Measurements from ENCODE around the gene THEMIS. TPM values are rescaled to one million over a fixed set of nuclear protein-coding genes. Genes with fewer than 3 reads are reported as not detected.

The THEMIS gene
- total RNA-seq, 2 donors from 2014 or later, result not detected

DNA sequence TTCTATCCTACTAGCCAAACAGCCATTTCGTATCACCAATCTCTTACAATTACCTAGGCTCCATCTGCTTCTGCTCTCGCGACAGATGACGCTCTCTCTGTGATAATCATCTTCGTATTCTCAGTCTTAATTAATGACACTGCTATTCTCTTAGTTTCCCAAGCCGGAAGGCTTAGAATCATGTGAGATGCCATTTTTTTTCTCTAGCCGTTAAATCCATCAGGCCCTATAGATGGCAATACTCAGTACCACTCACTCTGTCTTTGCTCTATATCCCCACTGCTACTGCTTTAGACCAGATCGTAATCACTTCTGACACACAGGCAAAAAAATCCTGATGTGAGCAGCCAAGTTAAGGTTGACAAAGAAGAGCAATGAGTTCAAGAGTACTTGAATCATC lies 2.1 kb upstream of the THEMIS start:
- H3K27me3 Mint-ChIP-seq (ENCODE audit: insufficient read depth), result no peaks in the 10 kb centered on the region
- DNase-seq, result no peak
- no peak overlapping the region for H3K9ac ChIP-seq (ENCODE audit: extremely low read depth, low read length, poor library complexity, severe bottlenecking)
- H3K4me1 Mint-ChIP-seq, result no peaks in the 10 kb centered on the region
- WGBS, 2 experiments (ENCODE audit: insufficient coverage in 1 of 2, insufficient read length in 1 of 2), result 94 to 96% methylated on average over 7 to 8 of the region's 8 CpGs
- H3K9me3 Mint-ChIP-seq, result no peaks in the 10 kb centered on the region
- no peaks in the 10 kb centered on the region for H3K4me1 ChIP-seq (ENCODE audit: control insufficient read depth, insufficient read depth, low read length)
- H3K9me3 ChIP-seq (ENCODE audit: control insufficient read depth, low read length), result no peaks in the 10 kb centered on the region
- no peak overlapping the region for H3K4me3 Mint-ChIP-seq
- no peak overlapping the region for H3K4me3 ChIP-seq (ENCODE audit: low read length)
- H3K36me3 Mint-ChIP-seq (ENCODE audit: low read depth), result no peaks in the 10 kb centered on the region
- H3K27ac Mint-ChIP-seq, result no peak overlapping the region
- TF ChIP-seq, protein P1, sequence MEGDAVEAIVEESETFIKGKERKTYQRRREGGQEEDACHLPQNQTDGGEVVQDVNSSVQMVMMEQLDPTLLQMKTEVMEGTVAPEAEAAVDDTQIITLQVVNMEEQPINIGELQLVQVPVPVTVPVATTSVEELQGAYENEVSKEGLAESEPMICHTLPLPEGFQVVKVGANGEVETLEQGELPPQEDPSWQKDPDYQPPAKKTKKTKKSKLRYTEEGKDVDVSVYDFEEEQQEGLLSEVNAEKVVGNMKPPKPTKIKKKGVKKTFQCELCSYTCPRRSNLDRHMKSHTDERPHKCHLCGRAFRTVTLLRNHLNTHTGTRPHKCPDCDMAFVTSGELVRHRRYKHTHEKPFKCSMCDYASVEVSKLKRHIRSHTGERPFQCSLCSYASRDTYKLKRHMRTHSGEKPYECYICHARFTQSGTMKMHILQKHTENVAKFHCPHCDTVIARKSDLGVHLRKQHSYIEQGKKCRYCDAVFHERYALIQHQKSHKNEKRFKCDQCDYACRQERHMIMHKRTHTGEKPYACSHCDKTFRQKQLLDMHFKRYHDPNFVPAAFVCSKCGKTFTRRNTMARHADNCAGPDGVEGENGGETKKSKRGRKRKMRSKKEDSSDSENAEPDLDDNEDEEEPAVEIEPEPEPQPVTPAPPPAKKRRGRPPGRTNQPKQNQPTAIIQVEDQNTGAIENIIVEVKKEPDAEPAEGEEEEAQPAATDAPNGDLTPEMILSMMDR (conservative IDR thresholded peaks at IDR 0.05), result no peak
- H3K36me3 ChIP-seq (ENCODE audit: control insufficient read depth, insufficient read depth, low read length), result no peaks in the 10 kb centered on the region
- H3K27ac ChIP-seq (ENCODE audit: low read depth, low read length), result no peak overlapping the region
- no peaks in the 10 kb centered on the region for H3K27me3 ChIP-seq (ENCODE audit: control insufficient read depth, insufficient read depth, low read length, poor library complexity, severe bottlenecking)

DNA sequence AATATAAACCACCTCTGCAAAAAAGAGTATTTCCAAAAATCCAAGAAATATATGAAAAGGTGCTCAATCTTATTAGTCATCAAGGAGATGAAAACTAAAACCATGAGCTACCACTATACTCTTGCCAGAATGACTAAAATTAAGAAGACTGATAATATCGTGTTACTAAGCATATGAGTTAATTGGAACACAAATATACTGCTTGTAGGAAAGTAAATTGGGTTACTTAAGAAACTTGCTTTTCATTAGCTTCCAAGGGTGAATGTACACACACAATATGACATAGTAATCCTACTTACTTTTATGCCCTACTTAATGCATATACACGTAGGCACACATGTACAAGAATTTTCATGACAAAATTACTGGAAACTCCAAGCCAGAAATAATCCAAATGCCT lies 3.4 kb downstream of the THEMIS start:
- Mint-ChIP-seq H3K36me3 (ENCODE audit: low read depth) (no peaks in the 10 kb centered on the region), H3K27me3 (ENCODE audit: insufficient read depth) (no peaks in the 10 kb centered on the region), H3K4me3 (no peak overlapping the region), H3K9me3 (no peaks in the 10 kb centered on the region), H3K4me1 (no peaks in the 10 kb centered on the region), H3K27ac (no peak overlapping the region)
- 75% methylated on average over 1 of the region's 2 CpGs; no CpG with 5 or more reads in 1 of the 2 experiments for WGBS, 2 experiments (ENCODE audit: insufficient coverage in 1 of 2, insufficient read length in 1 of 2)
- H3K9me3 ChIP-seq (ENCODE audit: control insufficient read depth, low read length), result no peaks in the 10 kb centered on the region
- TF ChIP-seq, protein P1 (conservative IDR thresholded peaks at IDR 0.05), result no peak
- H3K9ac ChIP-seq (ENCODE audit: extremely low read depth, low read length, poor library complexity, severe bottlenecking), result no peak overlapping the region
- H3K36me3 ChIP-seq (ENCODE audit: control insufficient read depth, insufficient read depth, low read length), result no peaks in the 10 kb centered on the region
- no peaks in the 10 kb centered on the region for H3K27me3 ChIP-seq (ENCODE audit: control insufficient read depth, insufficient read depth, low read length, poor library complexity, severe bottlenecking)
- no peak for DNase-seq
- no peak overlapping the region for H3K4me3 ChIP-seq (ENCODE audit: low read length)
- H3K27ac ChIP-seq (ENCODE audit: low read depth, low read length), result no peak overlapping the region
- H3K4me1 ChIP-seq (ENCODE audit: control insufficient read depth, insufficient read depth, low read length), result no peaks in the 10 kb centered on the region

DNA sequence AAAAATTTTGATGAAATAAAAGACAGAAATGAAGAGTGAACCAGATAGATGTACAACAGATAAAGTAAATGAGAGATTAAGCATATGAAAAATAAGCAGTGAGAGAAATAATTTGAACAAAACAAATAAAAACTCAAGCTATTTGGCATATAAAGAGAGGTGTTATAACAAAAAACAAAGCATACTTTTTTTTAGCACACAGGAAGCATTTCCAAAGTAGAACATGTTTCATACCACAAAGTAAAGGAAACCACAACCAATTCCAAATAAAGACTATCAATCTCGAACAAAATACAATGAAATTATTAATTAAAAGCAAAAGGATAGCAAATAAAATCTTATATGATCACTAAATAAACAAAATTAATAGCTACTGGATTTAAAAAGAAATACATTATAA lies 6.8 kb downstream of the THEMIS start:
- Histone ChIP-seq H3K36me3 (ENCODE audit: control insufficient read depth, insufficient read depth, low read length) (no peaks in the 10 kb centered on the region), H3K9me3 (ENCODE audit: control insufficient read depth, low read length) (no peaks in the 10 kb centered on the region), H3K9ac (ENCODE audit: extremely low read depth, low read length, poor library complexity, severe bottlenecking) (no peak overlapping the region), H3K4me1 (ENCODE audit: control insufficient read depth, insufficient read depth, low read length) (no peaks in the 10 kb centered on the region), H3K27me3 (ENCODE audit: control insufficient read depth, insufficient read depth, low read length, poor library complexity, severe bottlenecking) (no peaks in the 10 kb centered on the region), H3K27ac (ENCODE audit: low read depth, low read length) (peak overlapping the region; percentile 82), H3K4me3 (ENCODE audit: low read length) (no peak overlapping the region)
- Mint-ChIP-seq H3K4me3 (no peak overlapping the region), H3K27ac (no peak overlapping the region), H3K36me3 (ENCODE audit: low read depth) (no peaks in the 10 kb centered on the region), H3K9me3 (no peaks in the 10 kb centered on the region), H3K27me3 (ENCODE audit: insufficient read depth) (no peaks in the 10 kb centered on the region), H3K4me1 (no peaks in the 10 kb centered on the region)
- no CpG with 5 or more reads among the region's 1 CpG for WGBS, 2 experiments (ENCODE audit: insufficient coverage in 1 of 2, insufficient read length in 1 of 2)
- no peak for DNase-seq
- TF ChIP-seq, protein P1 (conservative IDR thresholded peaks at IDR 0.05), result no peak
